ENCODE measurements around the gene LGALS3BP.
"Not testable (repeated sequence)": the region's sequence is repeated elsewhere in the genome, so short reads cannot be mapped to it uniquely, and the experiment has no call there.

Gene LGALS3BP

GRCh38 chr17:78979780-78980623 is at the start of gene LGALS3BP:
Gene LGALS3BP (minus strand): TSS chr17:78979923. CDS start chr17:78977191, 2,732 bp downstream.
- DNase-seq (ENCODE audit: low read depth in 2 of 2) = no peak

- DNase-seq (ENCODE audit: low read depth in 2 of 2) = no peak
These were observed 49.0 kb upstream of the LGALS3BP start for GRCh38 chr17:79028496-79029326.

- no peak for DNase-seq (ENCODE audit: low read depth in 2 of 2)
These were observed 48.3 kb upstream of the LGALS3BP start for GRCh38 chr17:79027925-79028491.

GRCh38 chr17:79027274-79027924 is 47.7 kb upstream of the LGALS3BP start:
- DNase-seq (ENCODE audit: low read depth in 2 of 2) = no peak

GRCh38 chr17:79026376-79027273 is 46.9 kb upstream of the LGALS3BP start:
- no peak for DNase-seq (ENCODE audit: low read depth in 2 of 2)

- DNase-seq (ENCODE audit: low read depth in 2 of 2) = no peak
These were observed 45.4 kb upstream of the LGALS3BP start for GRCh38 chr17:79024901-79025737.

GRCh38 chr17:79023886-79024771 is 44.4 kb upstream of the LGALS3BP start, which contains the start of gene C1QTNF1:
Gene C1QTNF1 (plus strand): TSS chr17:79024169. CDS start chr17:79043969, 19,800 bp downstream.
- DNase-seq (ENCODE audit: low read depth in 2 of 2) = no peak

GRCh38 chr17:79023180-79023705 is 43.5 kb upstream of the LGALS3BP start:
- no peak for DNase-seq (ENCODE audit: low read depth in 2 of 2)

- no peak for DNase-seq (ENCODE audit: low read depth in 2 of 2)
These were observed 42.8 kb upstream of the LGALS3BP start for GRCh38 chr17:79022507-79022991.

GRCh38 chr17:79021929-79022328 is 42.2 kb upstream of the LGALS3BP start:
- not testable (repeated sequence) for DNase-seq (ENCODE audit: low read depth in 2 of 2)

GRCh38 chr17:79020631-79021301 is 41.0 kb upstream of the LGALS3BP start:
- DNase-seq (ENCODE audit: low read depth in 2 of 2) = no peak

- no peak for DNase-seq (ENCODE audit: low read depth in 2 of 2)
These were observed 40.2 kb upstream of the LGALS3BP start for GRCh38 chr17:79019632-79020584.

GRCh38 chr17:79019261-79019631 is 39.5 kb upstream of the LGALS3BP start:
- DNase-seq (ENCODE audit: low read depth in 2 of 2) = no peak

GRCh38 chr17:79018370-79018695 is 38.6 kb upstream of the LGALS3BP start:
- no peak for DNase-seq (ENCODE audit: low read depth in 2 of 2)

GRCh38 chr17:79017546-79018369 is 38.0 kb upstream of the LGALS3BP start:
- DNase-seq (ENCODE audit: low read depth in 2 of 2) = no peak
